ENCODE data around the gene HERPUD1.
"Not testable (repeated sequence)": the region's sequence is repeated elsewhere in the genome, so short reads cannot be mapped to it uniquely, and the experiment has no call there.

The HERPUD1 gene

GRCh38 chr16:56911771-56912571, 20.0 kb upstream of the HERPUD1 start:
- ATAC-seq = no peak

DNA sequence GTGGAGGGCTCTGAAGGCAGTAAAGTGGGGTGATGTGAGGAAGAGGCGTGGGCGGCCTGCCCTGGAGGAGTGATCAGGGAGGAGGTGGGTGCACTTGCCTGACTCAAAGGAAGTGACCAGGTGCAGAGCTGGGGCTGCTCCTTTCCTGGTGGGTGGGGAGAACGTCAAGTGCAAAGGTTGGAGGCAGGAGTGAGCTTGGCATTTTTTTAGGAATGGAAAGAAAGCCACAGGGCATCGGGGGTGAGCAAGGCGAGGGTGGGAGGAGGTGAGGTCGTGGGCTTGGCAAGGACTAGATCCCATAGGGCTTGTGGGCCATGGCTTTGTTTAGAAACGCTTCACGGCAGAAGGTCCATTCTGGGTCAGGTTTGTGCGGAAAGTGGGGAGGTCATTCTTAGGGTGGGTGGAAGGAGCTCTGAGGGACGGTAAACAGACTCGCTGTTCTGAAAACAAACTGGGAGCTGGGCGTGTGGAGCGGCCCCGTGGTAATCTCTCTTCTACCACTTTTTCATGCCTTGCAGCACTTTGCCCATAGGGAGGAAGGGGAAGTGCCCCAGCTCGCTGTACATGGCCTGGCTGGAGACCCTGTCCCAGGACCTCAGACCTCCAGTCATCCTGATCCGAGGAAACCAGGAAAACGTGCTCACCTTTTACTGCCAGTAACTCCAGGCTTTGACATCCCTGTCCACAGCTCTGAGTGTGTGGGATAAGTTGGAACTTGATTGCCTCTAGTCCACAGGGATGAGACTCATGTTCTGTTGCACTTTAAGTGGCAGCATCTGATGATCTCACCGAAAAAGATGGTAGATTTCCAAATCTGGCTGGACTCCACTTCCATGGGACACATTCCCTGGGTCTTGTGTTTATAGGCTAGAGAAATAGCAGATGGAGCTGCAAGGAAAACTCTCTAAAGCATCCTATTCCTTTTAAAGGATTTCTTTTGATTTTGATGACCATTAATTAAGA, 18.9 kb upstream of the HERPUD1 start:
- no peak for ATAC-seq

DNA sequence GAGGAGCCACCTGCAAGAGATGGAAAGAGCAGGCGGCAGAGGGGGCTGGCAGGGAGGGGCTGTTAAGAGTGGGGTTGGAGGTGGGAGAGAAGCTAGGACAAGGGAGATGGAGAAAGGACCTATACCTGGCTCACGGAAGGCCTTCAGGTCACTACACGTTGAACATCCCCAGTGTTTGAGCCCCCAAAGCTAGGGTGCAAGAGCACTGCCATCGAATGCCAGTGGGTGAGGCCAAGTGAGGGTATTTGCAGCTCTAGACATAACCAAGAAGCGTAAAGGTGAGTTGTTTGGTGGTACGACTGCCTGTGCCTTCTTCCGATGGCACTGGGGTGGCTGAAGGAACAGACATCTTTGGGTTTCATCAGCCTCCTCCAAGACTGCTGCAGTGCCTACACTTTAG, 17.0 kb upstream of the HERPUD1 start:
- no peak for ATAC-seq

GRCh38 chr16:56915336-56916119, 16.4 kb upstream of the HERPUD1 start:
- ATAC-seq = no peak

DNA sequence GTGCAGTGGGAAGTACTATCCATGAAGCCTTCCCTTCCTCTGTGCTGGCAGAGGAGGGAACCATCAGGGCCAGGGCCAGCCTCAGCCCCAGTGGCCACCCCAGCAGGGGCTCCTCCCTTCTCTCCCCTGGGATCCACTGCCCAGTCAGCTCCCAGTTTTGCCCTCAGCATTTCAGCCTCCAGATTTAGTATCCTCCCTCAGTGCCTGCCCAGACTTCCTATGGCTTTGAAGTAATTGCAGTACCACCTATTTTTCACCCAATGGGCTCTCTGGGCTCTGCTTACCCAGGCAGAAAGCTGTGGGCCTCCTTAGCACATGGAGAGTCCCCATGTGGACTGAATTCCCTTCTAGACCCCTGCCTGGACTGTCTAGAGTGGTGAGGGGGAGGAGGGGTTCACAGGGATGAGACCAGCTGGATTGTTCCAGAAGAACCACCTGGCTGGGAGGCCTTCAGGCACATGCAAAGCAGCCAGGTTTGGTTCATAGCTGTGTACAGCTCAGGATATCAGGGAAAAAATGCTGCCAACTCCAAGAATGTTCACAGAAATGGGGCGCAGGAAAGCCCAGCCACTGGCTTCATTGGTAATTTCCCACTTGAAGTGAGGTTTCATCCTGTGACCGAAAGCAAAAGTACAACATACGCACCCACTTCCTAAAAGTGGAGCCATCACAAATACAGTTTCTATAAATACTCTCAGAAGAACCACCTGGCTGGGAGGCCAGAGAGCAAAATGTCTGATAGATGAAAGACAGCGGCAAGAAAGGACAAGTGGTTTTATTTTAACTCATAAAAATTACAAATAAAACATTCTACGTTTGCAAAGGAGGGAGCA, 15.2 kb upstream of the HERPUD1 start:
- peak; percentile 74 to 78 for ATAC-seq

DNA sequence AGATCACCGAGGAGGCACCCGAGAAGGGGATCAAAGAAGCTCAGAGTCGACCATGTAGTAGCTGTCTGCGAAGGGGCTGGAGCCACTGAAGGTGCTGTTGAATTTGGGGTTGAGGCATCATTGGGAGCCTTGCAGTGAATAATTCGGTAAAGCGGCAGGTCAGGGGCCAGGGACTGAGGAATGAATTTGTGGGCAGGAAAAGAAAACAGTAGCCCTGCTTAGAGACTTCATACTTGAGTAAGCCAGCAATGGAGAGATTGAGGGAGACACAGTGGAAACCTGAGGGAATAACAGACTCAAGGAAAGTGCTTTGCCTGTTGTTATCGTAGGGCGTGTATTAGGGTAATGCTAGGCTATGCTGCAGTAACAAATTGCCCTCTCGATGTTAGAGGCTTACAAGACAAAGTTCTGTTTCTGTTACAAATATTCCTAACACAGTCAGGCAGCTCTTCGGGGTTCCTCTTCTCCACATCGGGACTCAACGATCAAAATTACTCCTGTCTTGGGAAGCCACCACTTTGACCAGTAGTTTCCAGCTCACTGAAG, 13.4 kb upstream of the HERPUD1 start:
- no peak for ATAC-seq

- ATAC-seq = peak; percentile 39 to 55
Observed at GRCh38 chr16:56919099-56919800, 12.7 kb upstream of the HERPUD1 start.

- ATAC-seq = no peak
Observed at GRCh38 chr16:56921571-56921970, 10.4 kb upstream of the HERPUD1 start.

DNA sequence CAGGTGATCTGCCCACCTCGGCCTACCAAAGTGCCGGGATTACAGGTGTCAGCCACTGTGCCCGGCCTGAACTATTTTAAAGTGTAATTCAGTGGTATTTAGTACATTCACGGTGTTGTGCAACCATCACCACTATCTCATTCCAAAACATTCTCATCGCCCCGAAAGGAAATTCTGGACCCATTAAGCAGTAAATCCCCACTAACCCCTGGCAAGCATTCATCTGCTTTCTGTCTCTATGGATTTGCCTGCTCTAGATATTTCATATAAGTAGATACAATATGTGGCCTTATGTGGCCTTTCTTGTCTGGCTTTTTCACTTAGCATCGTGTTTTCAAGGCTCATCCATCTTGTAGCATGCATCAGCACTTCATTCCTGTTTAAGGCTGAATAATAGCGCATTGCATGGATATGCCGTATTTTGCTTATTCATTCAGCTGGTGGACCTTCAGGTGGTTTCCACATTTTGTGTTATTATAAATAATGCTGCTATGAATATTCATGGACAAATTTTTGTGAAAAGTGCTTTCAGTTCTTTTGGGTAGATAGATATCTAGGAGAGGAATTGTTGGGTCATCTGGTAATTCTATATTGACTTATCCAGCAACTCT, 8.4 kb upstream of the HERPUD1 start:
- no peak for ATAC-seq

DNA sequence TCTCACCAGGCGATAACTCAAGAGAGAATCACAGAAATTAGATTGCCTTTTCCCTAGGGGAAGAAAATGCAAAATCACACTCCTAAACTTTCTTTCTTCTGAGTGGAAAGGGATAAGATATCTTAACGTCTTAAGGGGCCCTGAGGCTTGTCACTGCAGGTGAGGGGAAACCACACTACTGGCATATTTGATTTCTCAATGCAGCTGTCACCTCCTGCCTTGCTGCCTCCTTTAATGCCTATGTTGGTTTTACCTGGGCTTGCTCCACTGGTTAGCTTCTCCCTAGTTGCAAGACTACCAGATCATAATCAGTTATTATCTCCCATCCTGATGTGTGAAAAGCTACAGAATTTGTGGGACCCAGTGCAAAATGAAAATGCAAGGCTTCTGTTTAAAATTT, 4.5 kb upstream of the HERPUD1 start:
- ATAC-seq = no peak

- no peak for ATAC-seq
Observed at GRCh38 chr16:56929639-56930038, 2.3 kb upstream of the HERPUD1 start.

GRCh38 chr16:56930486-56931270, 1.3 kb upstream of the HERPUD1 start:
- no peak for ATAC-seq

DNA sequence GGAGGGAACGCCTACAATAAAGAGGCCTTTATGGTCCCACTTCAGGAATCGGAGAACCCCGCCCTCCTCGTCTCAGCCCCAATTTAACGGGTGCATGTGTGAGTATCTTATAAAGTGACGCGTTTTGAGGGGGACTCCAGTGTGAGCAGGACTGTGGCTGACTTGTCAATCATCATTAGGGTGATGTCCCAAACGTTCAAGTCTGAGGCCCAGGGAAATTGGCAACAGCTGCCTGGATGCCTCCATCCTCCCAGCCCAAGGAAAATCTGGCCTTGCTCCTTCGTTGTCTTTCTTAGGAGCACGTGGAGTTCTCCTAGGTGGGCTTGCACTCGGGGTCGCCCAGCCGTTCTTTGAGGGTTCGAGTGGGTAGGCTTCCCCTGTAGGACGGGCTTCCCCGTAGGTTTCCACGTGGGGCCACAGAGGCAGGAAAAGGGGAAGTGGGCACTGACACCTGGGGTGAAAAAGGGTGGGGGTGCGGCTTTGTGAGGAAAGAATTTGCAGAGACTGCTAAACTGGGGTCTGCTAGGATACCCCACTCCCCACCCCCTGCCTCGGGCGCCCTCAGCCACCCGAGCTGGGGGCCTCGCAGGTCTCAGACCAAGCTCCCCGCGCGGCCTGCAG, 561 bp upstream of the HERPUD1 start:
- ATAC-seq = peak in 1 of 2 donors; percentile 1

DNA sequence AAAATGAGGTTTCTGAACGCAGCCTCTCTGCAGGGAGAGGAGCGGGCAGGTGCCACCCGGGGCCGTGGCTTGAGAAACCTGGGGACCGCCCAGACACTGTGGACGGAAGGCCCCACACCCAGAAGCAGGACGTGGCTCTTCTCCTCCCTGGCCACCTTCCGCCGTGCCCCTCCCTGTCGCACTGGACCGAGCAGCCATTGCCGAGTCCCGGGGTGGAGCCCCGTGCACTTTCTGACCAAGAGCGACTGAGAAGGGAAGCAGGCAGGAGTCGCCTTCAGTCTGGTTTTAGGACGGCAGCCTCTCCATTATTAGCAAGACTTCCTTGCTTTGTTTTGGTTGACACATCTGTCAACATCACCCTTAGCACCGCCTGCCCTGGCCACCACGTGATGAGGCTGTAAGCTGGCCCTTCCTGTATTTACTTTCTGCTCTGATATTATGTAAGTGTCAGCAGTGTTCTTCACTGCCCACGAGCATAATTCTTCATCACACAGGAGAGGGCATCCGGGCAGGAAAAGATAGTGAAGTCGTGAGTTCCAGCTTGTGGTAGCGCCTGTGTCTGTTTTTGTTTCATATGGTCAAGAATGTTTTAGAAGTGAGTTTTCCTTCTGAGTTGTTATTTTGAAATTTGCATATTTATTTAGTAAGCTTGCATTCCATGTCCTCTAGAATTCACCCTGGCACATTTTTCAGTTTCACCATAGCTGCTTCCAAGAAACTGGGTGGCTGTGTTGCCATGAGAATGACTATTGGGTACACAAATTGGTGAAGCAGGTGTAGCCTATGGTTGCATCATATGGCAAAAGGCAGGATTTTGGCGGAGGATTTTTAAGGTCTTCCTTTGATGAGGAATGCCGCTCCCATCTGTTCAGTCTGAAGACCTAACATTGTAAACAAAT, 1.0 kb downstream of the HERPUD1 start:
- no peak for ATAC-seq

DNA sequence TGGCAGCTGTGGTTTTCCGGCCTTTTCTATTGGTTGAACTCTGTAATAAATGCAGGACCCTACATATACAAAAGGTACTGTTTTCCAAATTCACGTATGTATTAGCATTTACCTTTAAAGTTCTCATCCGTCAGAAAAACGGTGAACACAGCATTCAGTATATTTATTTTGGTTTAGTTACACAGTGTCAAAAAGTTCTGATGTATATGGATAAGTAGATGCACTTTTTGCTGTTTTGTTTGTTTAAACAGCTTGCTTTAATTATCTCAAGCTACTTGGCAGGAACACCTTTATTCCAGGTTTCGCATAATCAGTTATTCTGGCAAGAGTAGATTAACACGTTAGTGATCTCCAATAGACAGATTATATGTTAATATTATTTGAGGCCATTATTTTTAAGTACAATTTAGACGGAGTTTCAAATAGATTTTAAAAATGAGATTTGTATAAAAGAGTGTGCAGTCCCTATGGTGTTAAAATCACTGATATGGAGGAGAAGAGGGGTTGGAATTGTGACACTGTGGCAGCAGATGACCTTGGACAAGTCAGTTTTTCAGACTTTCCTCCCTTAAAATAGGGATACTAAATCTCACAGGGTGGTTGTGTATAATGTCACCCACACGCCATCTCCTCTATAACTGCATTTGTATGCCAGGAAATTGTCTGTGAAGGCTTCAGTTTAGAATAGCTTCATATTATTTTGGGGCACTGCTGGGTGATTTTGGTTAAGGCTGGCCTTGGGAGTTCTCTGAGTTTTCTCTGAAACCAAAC, 2.1 kb downstream of the HERPUD1 start:
- ATAC-seq = no peak

DNA sequence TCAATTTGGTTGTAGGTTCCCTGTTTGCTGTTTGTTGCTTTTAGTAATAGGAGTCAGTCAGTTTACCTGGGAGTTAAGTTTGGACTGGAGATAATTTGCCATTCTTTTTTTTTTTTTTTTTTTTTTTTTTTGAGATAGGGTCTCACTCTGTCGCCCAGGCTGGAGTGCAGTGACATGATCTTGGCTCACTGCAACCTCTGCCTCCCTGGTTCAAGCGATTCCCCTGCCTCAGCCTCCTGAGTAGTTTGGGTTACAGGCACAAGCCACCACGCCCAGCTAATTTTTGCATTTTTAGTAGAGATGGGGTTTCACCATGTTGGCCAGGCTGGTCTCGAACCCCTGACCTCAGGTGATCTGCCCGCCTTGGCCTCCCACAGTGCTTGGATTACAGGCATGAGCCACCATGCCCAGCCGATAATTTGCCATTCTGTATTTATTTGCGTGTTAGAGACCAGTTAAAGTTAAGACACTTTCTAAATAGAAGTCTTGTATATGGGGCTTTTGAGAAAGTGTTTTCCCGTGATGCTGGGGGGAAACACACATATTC, 2.7 kb downstream of the HERPUD1 start:
- ATAC-seq = not testable (repeated sequence)

DNA sequence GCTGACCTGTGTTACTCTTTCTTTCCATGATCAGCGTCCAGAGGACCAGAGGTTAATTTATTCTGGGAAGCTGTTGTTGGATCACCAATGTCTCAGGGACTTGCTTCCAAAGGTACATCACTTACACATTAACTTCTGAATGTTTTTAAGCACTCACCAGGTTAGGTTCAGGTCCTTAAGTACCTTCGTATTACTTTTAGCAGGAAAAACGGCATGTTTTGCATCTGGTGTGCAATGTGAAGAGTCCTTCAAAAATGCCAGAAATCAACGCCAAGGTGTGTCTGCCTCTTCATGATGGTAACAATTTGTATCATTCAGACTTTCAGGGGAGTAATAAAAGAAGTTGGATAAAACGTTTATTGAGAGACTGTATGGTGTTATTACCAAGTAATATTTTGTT, 3.3 kb downstream of the HERPUD1 start:
- no peak for ATAC-seq
